ENCODE measurements around the gene B4GALNT1. TPM values are rescaled to one million over a fixed set of nuclear protein-coding genes. Genes with fewer than 3 reads are reported as not detected.
"Not testable (repeated sequence)": the region's sequence is repeated elsewhere in the genome, so short reads cannot be mapped to it uniquely, and the experiment has no call there.

Gene B4GALNT1
- polyA plus RNA-seq, 1 donor, result 2.1 TPM

GRCh38 chr12:57620936-57621496 lies 12.0 kb downstream of the B4GALNT1 start:
- DNase-seq (ENCODE audit: low read depth), result no peak

GRCh38 chr12:57620245-57620935 lies 12.6 kb downstream of the B4GALNT1 start:
- no peak for DNase-seq (ENCODE audit: low read depth)

GRCh38 chr12:57619434-57620244 lies 13.4 kb downstream of the B4GALNT1 start:
- DNase-seq (ENCODE audit: low read depth), result no peak

GRCh38 chr12:57618966-57619433 lies 14.0 kb downstream of the B4GALNT1 start:
- no peak for DNase-seq (ENCODE audit: low read depth)

- not testable (repeated sequence) for DNase-seq (ENCODE audit: low read depth)
These were observed 14.6 kb downstream of the B4GALNT1 start for GRCh38 chr12:57618431-57618830.

- DNase-seq (ENCODE audit: low read depth), result no peak
These were observed 15.1 kb downstream of the B4GALNT1 start for GRCh38 chr12:57617942-57618341.

- no peak for DNase-seq (ENCODE audit: low read depth)
These were observed 16.5 kb downstream of the B4GALNT1 start for GRCh38 chr12:57616383-57617101.

- DNase-seq (ENCODE audit: low read depth), result no peak
These were observed 17.4 kb downstream of the B4GALNT1 start for GRCh38 chr12:57615637-57616036.

GRCh38 chr12:57614948-57615500 lies 18.0 kb downstream of the B4GALNT1 start:
- no peak for DNase-seq (ENCODE audit: low read depth)

GRCh38 chr12:57614178-57614947 lies 18.6 kb downstream of the B4GALNT1 start:
- DNase-seq (ENCODE audit: low read depth), result no peak

- DNase-seq (ENCODE audit: low read depth), result no peak
These were observed 19.4 kb downstream of the B4GALNT1 start for GRCh38 chr12:57613427-57614109.

GRCh38 chr12:57612711-57613426 lies 20.1 kb downstream of the B4GALNT1 start:
- no peak for DNase-seq (ENCODE audit: low read depth)

GRCh38 chr12:57611827-57612710 lies 20.9 kb downstream of the B4GALNT1 start:
- DNase-seq (ENCODE audit: low read depth), result no peak

GRCh38 chr12:57611108-57611826 lies 21.7 kb downstream of the B4GALNT1 start, which contains the start of gene ARHGEF25:
ARHGEF25 (plus strand) TSS chr12:57611435; CDS start chr12:57611895, 460 bp downstream.
- peak; percentile 88 for DNase-seq (ENCODE audit: low read depth)

GRCh38 chr12:57610554-57611107 lies 22.4 kb downstream of the B4GALNT1 start:
- no peak for DNase-seq (ENCODE audit: low read depth)

- DNase-seq (ENCODE audit: low read depth), result no peak
These were observed 23.0 kb downstream of the B4GALNT1 start for GRCh38 chr12:57609781-57610553.

Measured in forelimb muscle (tissue), 1 donor.